ENCODE measurements around the gene ACOT8. TPM values are rescaled to one million over a fixed set of nuclear protein-coding genes. Genes with fewer than 3 reads are reported as not detected.
A peak's percentile ranks its signal among the peaks of the same experiment; 100 is the strongest.
"Not testable (repeated sequence)": the region's sequence is repeated elsewhere in the genome, so short reads cannot be mapped to it uniquely, and the experiment has no call there.

The ACOT8 gene
- total and polyA plus RNA-seq, 5 donors: 21.1 to 47.9 (median 31.3) TPM

DNA sequence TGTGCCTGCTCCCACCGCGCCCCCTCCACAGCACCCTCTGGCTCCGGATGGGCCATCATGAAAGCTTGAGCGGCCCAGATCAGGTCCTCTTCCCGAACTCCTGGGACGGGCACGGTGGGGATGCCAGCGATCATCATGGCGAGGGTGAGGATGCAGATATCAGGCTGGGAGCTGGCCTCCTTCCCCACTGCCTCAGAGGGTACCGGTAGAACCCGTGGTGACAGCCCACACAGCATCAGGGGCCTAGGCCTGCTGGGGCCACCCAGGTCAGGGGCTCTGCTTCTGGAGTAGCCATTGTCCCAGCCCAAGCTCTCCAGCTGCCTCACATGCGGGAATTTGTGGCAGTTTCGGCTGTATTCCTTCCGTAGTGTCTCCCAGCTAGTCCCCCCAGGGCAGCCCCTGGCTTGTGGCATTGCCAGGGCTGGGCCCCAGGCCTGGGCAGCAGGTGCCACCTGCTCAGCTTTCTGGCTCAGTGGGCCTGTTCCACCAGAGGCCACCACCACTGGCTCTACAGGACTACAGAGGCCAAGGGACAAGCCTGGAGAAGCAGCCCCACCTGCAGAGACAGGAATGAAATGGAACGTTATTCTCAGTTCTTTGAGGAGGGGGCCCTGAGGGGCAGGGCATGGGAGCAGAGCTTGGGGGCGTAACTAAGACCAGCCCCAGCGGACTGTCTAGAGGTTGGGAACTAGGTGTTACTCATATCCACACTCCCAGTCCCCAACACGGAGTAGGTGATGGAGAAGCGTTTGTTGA is 29.6 kb upstream of the ACOT8 start:
- ATAC-seq (no peak), DNase-seq (peak in 1 of 3 donors; percentile 48)
- WGBS: 89% methylated on average over 19 of the region's 19 CpGs
- intact Hi-C loops (cut with DNase I): no loop called here
- no peaks in the 10 kb centered on the region for H3K9me3 ChIP-seq (ENCODE audit: control insufficient read depth, low read length)
- H3K27ac ChIP-seq (ENCODE audit: low read length): no peak overlapping the region
- no peak overlapping the region for H3K4me3 ChIP-seq (ENCODE audit: low read length)
- no peaks in the 10 kb centered on the region for H3K4me1 ChIP-seq (ENCODE audit: control insufficient read depth, insufficient read depth, low read length)
- H3K27me3 ChIP-seq (ENCODE audit: control insufficient read depth, insufficient read depth): no peaks in the 10 kb centered on the region

DNA sequence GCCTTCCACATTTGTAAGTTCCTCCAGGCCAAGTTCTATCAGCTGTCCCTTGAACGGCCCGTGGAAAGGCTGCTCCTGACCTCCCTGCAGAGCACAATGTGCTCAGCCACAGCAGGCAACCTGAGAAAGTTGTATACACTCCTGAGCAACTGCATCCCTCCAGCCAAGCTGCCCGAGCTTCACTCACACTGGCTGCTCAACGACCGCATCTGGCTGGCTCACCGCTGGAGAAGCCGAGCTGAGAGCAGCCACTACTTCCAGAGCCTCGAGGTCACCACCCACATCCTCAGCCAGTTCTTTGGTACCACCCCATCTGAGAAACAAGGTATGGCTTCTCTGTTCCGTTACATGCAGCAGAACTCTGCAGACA is 25.9 kb upstream of the ACOT8 start:
- ATAC-seq (no peak), DNase-seq (peak in 1 of 3 donors; percentile 17)
- WGBS: 79% methylated on average over 9 of the region's 9 CpGs
- Histone ChIP-seq H3K27ac (ENCODE audit: low read length) (no peak overlapping the region), H3K4me3 (ENCODE audit: low read length) (no peak overlapping the region), H3K4me1 (ENCODE audit: control insufficient read depth, insufficient read depth, low read length) (no peaks in the 10 kb centered on the region), H3K27me3 (ENCODE audit: control insufficient read depth, insufficient read depth) (no peaks in the 10 kb centered on the region), H3K9me3 (ENCODE audit: control insufficient read depth, low read length) (no peaks in the 10 kb centered on the region)
- intact Hi-C loops (cut with DNase I): no loop called here

DNA sequence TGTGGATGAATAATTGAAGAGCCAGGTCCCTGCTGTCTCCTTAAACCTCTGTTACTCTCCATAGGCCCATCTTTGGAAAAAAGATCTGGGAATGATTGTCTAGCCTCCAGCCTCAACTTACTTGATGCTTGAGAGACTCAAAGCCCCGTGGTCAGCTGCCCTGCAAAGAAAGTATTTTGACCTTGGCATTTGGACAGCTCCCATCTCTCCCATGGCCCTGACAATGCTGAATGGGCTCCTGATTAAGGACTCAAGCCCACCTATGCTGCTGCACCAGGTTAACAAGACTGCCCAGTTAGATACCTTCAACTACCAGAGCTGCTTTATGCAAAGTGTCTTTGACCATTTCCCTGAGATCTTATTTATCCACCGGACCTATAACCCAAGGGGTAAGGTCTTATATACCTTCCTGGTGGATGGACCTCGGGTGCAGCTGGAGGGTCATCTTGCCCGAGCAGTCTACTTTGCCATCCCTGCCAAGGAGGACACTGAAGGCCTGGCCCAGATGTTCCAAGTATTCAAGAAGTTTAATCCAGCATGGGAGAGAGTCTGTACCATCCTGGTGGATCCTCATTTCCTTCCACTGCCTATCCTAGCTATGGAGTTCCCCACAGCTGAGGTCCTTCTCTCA is 25.4 kb upstream of the ACOT8 start:
- intact Hi-C loops (cut with DNase I): no loop called here
- Histone ChIP-seq H3K9me3 (ENCODE audit: control insufficient read depth, low read length) (no peaks in the 10 kb centered on the region), H3K4me1 (ENCODE audit: control insufficient read depth, insufficient read depth, low read length) (no peaks in the 10 kb centered on the region), H3K27ac (ENCODE audit: low read length) (no peak overlapping the region), H3K27me3 (ENCODE audit: control insufficient read depth, insufficient read depth) (no peaks in the 10 kb centered on the region), H3K4me3 (ENCODE audit: low read length) (no peak overlapping the region)
- ATAC-seq (no peak), DNase-seq (peak in 1 of 3 donors; percentile 23)
- WGBS: 82% methylated on average over 4 of the region's 4 CpGs

DNA sequence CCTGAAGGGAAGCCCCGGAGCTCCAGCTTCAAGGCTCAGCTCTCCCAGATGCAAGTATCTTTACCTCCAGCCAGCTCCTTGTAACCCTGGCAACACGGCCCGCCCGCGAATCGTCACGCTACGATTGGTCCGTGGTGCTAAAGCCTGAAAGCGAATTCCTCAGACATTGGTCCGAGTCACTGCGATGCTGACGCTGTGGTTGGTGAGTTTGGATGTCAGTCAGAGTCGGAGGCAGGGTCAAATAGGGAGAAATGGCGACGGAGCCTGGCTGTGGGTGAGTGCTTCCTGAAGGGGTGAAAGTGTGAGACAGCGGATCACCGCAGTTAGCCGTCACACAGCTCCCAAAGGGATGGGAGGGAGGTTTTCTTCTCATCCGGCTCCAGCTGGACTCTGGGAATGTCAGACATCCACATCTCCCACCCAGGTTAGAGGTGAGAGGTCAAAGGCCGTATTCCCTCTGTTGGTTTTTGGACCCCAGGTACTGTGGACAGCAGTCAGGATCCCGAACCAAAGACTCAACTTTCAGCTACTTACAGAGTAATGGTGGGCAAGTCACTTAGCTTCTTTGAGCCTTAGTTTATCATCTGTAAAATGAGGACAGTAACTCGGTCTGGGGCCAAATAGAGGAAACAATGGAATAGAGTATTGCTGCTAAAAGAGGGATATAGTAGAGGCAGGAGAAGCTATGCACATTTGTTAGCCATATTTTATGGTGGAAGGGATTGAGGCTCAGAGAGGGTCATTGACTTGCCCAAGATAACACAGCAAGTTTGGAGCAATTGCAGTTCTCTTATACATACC is 24.0 kb upstream of the ACOT8 start, which contains the start of gene ZSWIM1:
TSS of gene ZSWIM1 (plus strand) at position 240 of the 801 bp plus-strand sequence. CDS start 1,366 bp downstream, outside the sequence.
- ATAC-seq: peak; percentile 97
- Histone ChIP-seq H3K9me3 (ENCODE audit: control insufficient read depth, low read length) (no peaks in the 10 kb centered on the region), H3K4me1 (ENCODE audit: control insufficient read depth, insufficient read depth, low read length) (no peaks in the 10 kb centered on the region), H3K27me3 (ENCODE audit: control insufficient read depth, insufficient read depth) (no peaks in the 10 kb centered on the region), H3K27ac (ENCODE audit: low read length) (peak within 1 kb of the TSS; percentile 80), H3K4me3 (ENCODE audit: low read length) (peak within 1 kb of the TSS; percentile 69)
- under 1% methylated on average over 23 of the region's 23 CpGs for WGBS
- intact Hi-C loops (cut with DNase I): no loop called here
- DNase-seq: peak; percentile 99 to 100 (median 100)

DNA sequence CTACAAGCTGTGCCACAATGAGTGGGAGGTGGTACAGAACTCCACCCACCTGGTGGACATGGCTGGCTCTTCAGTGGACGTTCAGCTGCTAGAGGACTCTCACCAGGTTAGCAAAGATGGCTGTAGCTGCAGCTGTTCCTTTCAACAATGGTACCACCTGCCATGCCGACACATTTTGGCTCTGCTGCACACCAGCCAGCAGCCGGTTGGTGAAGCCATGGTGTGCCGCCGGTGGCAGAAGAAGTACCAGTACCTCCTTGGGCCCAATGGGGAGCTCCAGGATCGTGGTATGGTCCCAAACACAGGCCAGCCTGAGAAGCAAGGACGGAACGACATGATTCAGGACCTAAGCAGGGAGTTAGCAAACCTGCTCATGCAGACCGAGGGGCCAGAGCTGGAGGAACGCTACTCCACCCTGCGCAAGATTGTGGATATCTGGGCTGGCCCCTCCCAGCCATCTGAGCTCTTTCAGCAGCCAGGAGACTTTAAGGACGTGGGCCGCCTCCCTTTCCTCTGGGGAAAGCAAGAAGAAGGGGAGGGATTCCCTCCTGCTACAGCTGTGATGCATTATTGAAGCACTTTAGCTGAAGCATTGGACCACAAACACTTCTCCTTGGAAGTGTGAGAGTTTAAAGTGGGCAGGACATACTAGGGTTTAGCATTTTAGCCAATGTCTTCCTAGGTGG is 21.0 kb upstream of the ACOT8 start:
- no peaks in the 10 kb centered on the region for H3K27me3 ChIP-seq (ENCODE audit: control insufficient read depth, insufficient read depth)
- H3K27ac ChIP-seq (ENCODE audit: low read length): no peak overlapping the region
- no peaks in the 10 kb centered on the region for H3K4me1 ChIP-seq (ENCODE audit: control insufficient read depth, insufficient read depth, low read length)
- H3K4me3 ChIP-seq (ENCODE audit: low read length): no peak overlapping the region
- 77% methylated on average over 13 of the region's 13 CpGs for WGBS
- DNase-seq (peak; percentile 43 to 79 (median 44)), ATAC-seq (peak; percentile 7 to 17)
- intact Hi-C loops (cut with DNase I): no loop called here
- no peaks in the 10 kb centered on the region for H3K9me3 ChIP-seq (ENCODE audit: control insufficient read depth, low read length)

DNA sequence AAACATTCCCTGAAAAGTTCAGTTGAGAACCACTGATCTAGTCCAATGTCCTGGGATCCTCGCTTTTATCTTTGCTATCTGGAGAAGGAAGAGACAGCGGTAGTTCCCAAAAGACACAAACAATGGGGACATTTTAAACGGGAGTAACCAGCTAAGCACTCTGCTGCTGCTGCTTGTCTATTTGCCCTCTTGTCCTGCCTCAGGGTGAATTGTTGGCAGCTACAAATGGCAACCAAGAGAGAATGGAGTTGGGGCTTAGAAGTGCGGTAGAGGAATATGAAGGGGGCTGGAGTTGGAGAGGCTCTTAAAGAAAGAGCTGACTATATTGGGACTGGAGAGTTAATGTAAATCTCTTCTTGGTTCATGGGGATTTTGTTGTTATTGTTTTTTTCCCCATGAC is 17.4 kb upstream of the ACOT8 start:
- H3K4me1 ChIP-seq (ENCODE audit: control insufficient read depth, insufficient read depth, low read length): no peaks in the 10 kb centered on the region
- intact Hi-C loops (cut with DNase I): no loop called here
- DNase-seq (no peak), ATAC-seq (no peak)
- no peak overlapping the region for H3K27ac ChIP-seq (ENCODE audit: low read length)
- H3K4me3 ChIP-seq (ENCODE audit: low read length): no peak overlapping the region
- 77% methylated on average over 4 of the region's 4 CpGs for WGBS
- no peaks in the 10 kb centered on the region for H3K9me3 ChIP-seq (ENCODE audit: control insufficient read depth, low read length)
- no peaks in the 10 kb centered on the region for H3K27me3 ChIP-seq (ENCODE audit: control insufficient read depth, insufficient read depth)

DNA sequence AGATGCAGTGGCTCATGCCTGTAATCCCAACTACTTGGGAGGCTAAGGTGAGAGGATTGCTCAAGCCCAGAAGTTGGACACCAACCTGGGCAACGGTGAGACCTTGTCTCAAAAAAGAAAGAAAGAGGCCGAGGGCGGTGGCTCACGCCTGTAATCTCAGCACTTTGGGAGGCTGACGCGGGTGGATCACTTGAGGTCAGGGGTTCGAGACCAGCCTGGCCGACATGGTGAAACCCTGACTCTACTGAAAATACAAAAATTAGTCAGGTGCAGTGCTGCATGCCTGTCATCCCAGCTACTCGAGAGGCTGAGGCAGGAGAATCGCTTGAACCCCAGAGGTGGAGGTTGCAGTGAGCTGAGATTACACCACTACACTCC is 16.9 kb upstream of the ACOT8 start:
- peak in 1 of 3 donors; percentile 18 for DNase-seq
- H3K4me3 ChIP-seq (ENCODE audit: low read length); H3K27ac ChIP-seq (ENCODE audit: low read length); H3K4me1 ChIP-seq (ENCODE audit: control insufficient read depth, insufficient read depth, low read length); intact Hi-C loops (cut with DNase I); H3K27me3 ChIP-seq (ENCODE audit: control insufficient read depth, insufficient read depth); H3K9me3 ChIP-seq (ENCODE audit: control insufficient read depth, low read length); ATAC-seq: not testable (repeated sequence)
- WGBS: 91% methylated on average over 10 of the region's 10 CpGs

DNA sequence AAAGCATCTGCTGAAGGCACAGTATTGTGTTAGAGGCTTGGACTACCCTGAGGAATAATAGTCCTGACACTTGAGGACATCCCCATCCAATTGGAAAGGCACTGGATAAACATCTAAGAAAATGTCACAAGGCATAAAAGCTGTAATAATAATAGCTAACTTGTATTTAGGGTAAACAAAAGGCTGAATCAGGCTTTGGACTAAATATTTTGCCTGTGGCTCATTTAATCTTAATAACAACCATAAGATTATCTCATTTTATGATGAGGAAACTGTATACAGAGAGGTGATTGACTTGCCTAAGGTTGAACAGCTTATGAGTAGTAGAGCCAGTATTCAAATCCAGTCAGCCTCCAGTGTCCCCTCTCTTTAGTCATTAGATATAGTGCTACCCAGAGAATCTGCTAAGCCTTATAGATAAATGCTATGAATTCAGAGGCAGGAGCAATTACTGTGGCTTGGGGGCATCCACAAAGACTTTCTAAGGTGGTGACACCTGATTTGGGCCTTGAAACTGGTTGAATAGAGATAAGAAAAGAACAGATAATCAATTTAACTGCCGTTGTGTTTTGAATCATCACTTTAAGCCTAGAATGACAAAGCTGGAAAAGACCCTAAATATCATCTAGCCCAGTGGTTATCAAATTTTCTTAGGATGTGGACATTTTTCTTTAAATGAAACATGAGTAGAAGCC is 16.4 kb upstream of the ACOT8 start:
- no peak overlapping the region for H3K27ac ChIP-seq (ENCODE audit: low read length)
- H3K27me3 ChIP-seq (ENCODE audit: control insufficient read depth, insufficient read depth): no peaks in the 10 kb centered on the region
- no peaks in the 10 kb centered on the region for H3K4me1 ChIP-seq (ENCODE audit: control insufficient read depth, insufficient read depth, low read length)
- no peak overlapping the region for H3K4me3 ChIP-seq (ENCODE audit: low read length)
- 26% methylated on average over 1 of the region's 1 CpG for WGBS
- no peak for DNase-seq
- intact Hi-C loops (cut with DNase I): no loop called here
- ATAC-seq: no peak
- no peaks in the 10 kb centered on the region for H3K9me3 ChIP-seq (ENCODE audit: control insufficient read depth, low read length)

DNA sequence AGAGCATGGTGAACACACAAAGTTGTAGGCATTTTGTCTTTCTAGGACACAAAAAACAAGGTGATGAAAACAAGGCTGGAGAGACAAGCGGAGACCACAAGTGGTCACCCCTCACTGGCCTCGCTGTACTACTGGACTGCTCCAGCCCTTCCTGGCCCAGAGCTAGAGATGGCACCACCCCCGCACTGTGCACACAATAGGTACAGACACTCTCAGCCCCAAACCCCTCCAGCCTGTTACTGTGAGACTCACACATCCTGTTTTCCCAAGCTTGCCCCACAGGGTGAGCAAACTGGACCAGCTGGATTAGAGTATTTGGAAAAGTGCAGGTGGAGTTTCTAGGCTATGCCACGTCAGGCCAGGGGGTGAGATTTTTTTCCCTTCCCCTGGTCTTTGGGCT is 15.4 kb upstream of the ACOT8 start:
- H3K27me3 ChIP-seq (ENCODE audit: control insufficient read depth, insufficient read depth): no peaks in the 10 kb centered on the region
- H3K4me1 ChIP-seq (ENCODE audit: control insufficient read depth, insufficient read depth, low read length): no peaks in the 10 kb centered on the region
- no peak overlapping the region for H3K4me3 ChIP-seq (ENCODE audit: low read length)
- DNase-seq: no peak
- ATAC-seq: no peak
- no peaks in the 10 kb centered on the region for H3K9me3 ChIP-seq (ENCODE audit: control insufficient read depth, low read length)
- H3K27ac ChIP-seq (ENCODE audit: low read length): no peak overlapping the region
- intact Hi-C loops (cut with DNase I): no loop called here
- whole genome bisulfite sequencing: 89% methylated on average over 4 of the region's 4 CpGs

DNA sequence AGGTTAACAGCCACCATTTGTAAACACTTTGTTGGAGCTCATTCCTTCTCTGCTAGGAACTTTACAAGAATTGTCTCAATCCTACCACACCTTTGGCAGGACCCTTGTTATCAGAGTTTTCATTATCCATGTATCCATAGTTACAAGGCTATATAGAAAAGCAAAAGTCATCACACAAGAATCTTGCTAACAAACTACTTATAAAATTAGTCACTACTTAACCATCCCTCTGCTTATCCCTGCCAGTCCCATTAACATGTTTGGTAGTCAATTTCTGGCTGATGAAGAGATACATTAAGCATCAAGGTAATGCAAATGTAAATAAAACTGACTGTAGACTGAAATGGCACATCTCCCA is 10.6 kb upstream of the ACOT8 start:
- H3K27me3 ChIP-seq (ENCODE audit: control insufficient read depth, insufficient read depth): no peaks in the 10 kb centered on the region
- intact Hi-C loops (cut with DNase I): no loop called here
- H3K4me1 ChIP-seq (ENCODE audit: control insufficient read depth, insufficient read depth, low read length): no peaks in the 10 kb centered on the region
- ATAC-seq (no peak), DNase-seq (no peak)
- H3K27ac ChIP-seq (ENCODE audit: low read length): no peak overlapping the region
- H3K4me3 ChIP-seq (ENCODE audit: low read length): no peak overlapping the region
- H3K9me3 ChIP-seq (ENCODE audit: control insufficient read depth, low read length): no peaks in the 10 kb centered on the region

All from right cardiac atrium (tissue), 5 donors.